Heart left ventricle (tissue), 16 donors: ENCODE results near the gene STPG2. TPM values are rescaled to one million over a fixed set of nuclear protein-coding genes. Genes with fewer than 3 reads are reported as not detected.

Experiments
- ATAC-seq, 4 donors: fragments of 200-7000 bp; cut with Tn5 transposase; one replicate each; pipeline ENCODE4 v1.9.1; 2020 to 2022; ENCODE audit warnings: moderate library complexity in 4 of 4, mild to moderate bottlenecking in 3 of 4, moderate number of reproducible peaks in 1 of 4
- DNase-seq, 5 donors: peaks; one replicate each; pipeline ENCODE4 v3.0.0-alpha.2; 2020
- H3K27ac ChIP-seq, 12 donors: fragments of 200-600 bp; sonication (generic) in 4 of 12; one replicate each; pipeline versions ENCODE4 v1.5.0 to v1.8.0; 2016 to 2022; ENCODE audit warnings: mild to moderate bottlenecking in 2 of 12
- H3K27me3 ChIP-seq, 9 donors: fragments of 200-600 bp; sonication (generic) in 2 of 9; one replicate each; pipeline versions ENCODE4 v1.5.1 to v1.8.0; 2016 to 2022; ENCODE audit warnings: mild to moderate bottlenecking in 3 of 9
- H3K36me3 ChIP-seq, 9 donors: fragments of 200-600 bp; sonication (generic) in 2 of 9; one replicate each; pipeline versions ENCODE4 v1.5.0 to v1.8.0; 2018 to 2022; ENCODE audit warnings: mild to moderate bottlenecking in 2 of 9
- H3K4me1 ChIP-seq, 12 donors: fragments of 200-600 bp; sonication (generic) in 4 of 12; one replicate each; pipeline versions ENCODE4 v1.5.0 to v1.8.0; 2016 to 2022; ENCODE audit warnings: mild to moderate bottlenecking in 3 of 12
- H3K4me3 ChIP-seq, 12 donors: fragments of 200-600 bp; sonication (generic) in 4 of 12; one replicate each; pipeline versions ENCODE4 v1.5.0 to v1.8.0; 2017 to 2022; ENCODE audit warnings: mild to moderate bottlenecking in 9 of 12, moderate library complexity in 4 of 12
- H3K9me3 ChIP-seq, 12 donors: fragments of 200-600 bp; sonication (generic) in 4 of 12; one replicate each; pipeline versions ENCODE4 v1.5.0 to v1.8.0; 2016 to 2022; ENCODE audit warnings: mild to moderate bottlenecking in 1 of 12
- CTCF ChIP-seq, 12 donors: fragments of 200-600 bp; sonication (generic) in 4 of 12; IDR thresholded peaks; one replicate each; pipeline versions ENCODE4 v1.5.0 to v1.8.0; 2018 to 2022; ENCODE audit warnings: antibody characterized with exemption in 12 of 12, mild to moderate bottlenecking in 5 of 12
- POLR2A ChIP-seq, 2 donors: fragments of 450-650 bp; IDR thresholded peaks; one replicate each; pipeline ENCODE4 v1.6.1; 2017; ENCODE audit warnings: antibody characterized with exemption in 2 of 2, mild to moderate bottlenecking in 2 of 2, moderate library complexity in 2 of 2
- WGBS, 4 donors: extraction: QIAGEN DNeasy Blood & Tissue Kit in 2 of 4; methylation state at CpG; one replicate each; pipeline versions ENCODE4 v1.1.5 to v1.1.7; 2013 to 2018; 5-methylcytosine and 5-hydroxymethylcytosine counted together
- intact Hi-C, 10 donors: fragments of 100-400 bp; cut with DNase I; formaldehyde crosslinking; loops; one replicate each; pipeline versions ENCODE4 v1.11.1 to v1.14.2; 2022
- polyA plus RNA-seq, 2 donors: library from polyadenylated mRNA; stranded (reverse); fragments of 200-250 nt; gene quantifications; one replicate each; pipeline ENCODE4 v1.2.3, GENCODE V29; 2013
- total RNA-seq, 9 donors: library from RNA; depleted of rRNA in 2 of 9; stranded (reverse); fragments of >200 nt in 2 of 9; fragmentation: NEBNext Ultra II Directional in 3 of 9; extraction: Animal tissue kit (Norgen Biotek cat#: 25700) in 3 of 9; gene quantifications; one replicate each; pipeline versions ENCODE4 v1.1.0 to v1.2.4, GENCODE V29; 2016 to 2023
- donor health status: ischemic (EF 13 %, LVEDD 7.1; RV severe dilation, severe dysfunction).
- donor health status: healthy with polysubstance abuse.
- donor health status: DM: no; HTN: yes; CAD: no.
- donor health status: DM: no; HTN: no; CAD: no.
- donor health status: ischemic (EF 25% LVEDD 6.9; RV normal size, moderate dysfunction).
- donor health status: ischemic (EF 25% LVEDD 5.7; RV mildly dilated, moderate dysfunction).
- donor health status: healthy.
- donor health status: DM: yes; HTN: yes; CAD: no.
- donor health status: ischemic (EF 35%, LVEDD 5.7; RV mildly dilated, moderate dysfunction).
- donor health status: nonischemic (EF 11% LVEDD 7.7; RV severe dilation, severe dysfunction).
- donor health status: DM: yes; HTN: yes; CAD: no.
- donor health status: PGD.
- donor health status: ischemic (EF 29% LVEDD 5.4; RV normal size, mild dysfunction).
- donor health status: nonischemic (EF 23%, LVEDD 6.1; RV moderate dilation, normal function).

Gene STPG2
- total and polyA plus RNA-seq, 11 donors = 0.16 to 0.71 (median 0.32) TPM; not detected in 4

- 54 to 85% (median 58%) methylated on average over 1 of the region's 1 CpG for WGBS, 4 donors
- Histone ChIP-seq H3K27me3 (no peaks in the 10 kb centered on the region), H3K4me3 (no peak overlapping the region), H3K4me1 (no peaks in the 10 kb centered on the region), H3K36me3 (no peaks in the 10 kb centered on the region), H3K9me3 (peaks cover 0 to 16% (median 0%) of the 10 kb centered on the region in 12 donors), H3K27ac (no peak overlapping the region)
- intact Hi-C loops = no loop called here
- TF ChIP-seq POLR2A (IDR thresholded peaks at IDR 0.05) (no peak), CTCF (IDR thresholded peaks at IDR 0.05) (no peak)
- DNase-seq = no peak
- no peak for ATAC-seq
These were observed 113.2 kb downstream of the STPG2 start for GRCh38 chr4:98030059-98030458.

GRCh38 chr4:98027827-98028226 is 115.4 kb downstream of the STPG2 start:
- H3K27me3 ChIP-seq = no peaks in the 10 kb centered on the region
- 48 to 62% (median 59%) methylated on average over 2 of the region's 2 CpGs for WGBS, 4 donors
- H3K9me3 ChIP-seq = peaks cover 0 to 19% (median 0%) of the 10 kb centered on the region in 12 donors
- H3K27ac ChIP-seq = no peak overlapping the region
- TF ChIP-seq POLR2A (IDR thresholded peaks at IDR 0.05) (no peak), CTCF (IDR thresholded peaks at IDR 0.05) (peak in 1 of 12 donors; percentile 5)
- no peak overlapping the region for H3K4me3 ChIP-seq
- no peak for ATAC-seq
- intact Hi-C loops = no loop called here
- no peaks in the 10 kb centered on the region for H3K4me1 ChIP-seq
- no peak for DNase-seq
- H3K36me3 ChIP-seq = no peaks in the 10 kb centered on the region

- Histone ChIP-seq H3K4me3 (no peak overlapping the region), H3K27ac (no peak overlapping the region), H3K27me3 (no peaks in the 10 kb centered on the region), H3K36me3 (no peaks in the 10 kb centered on the region), H3K4me1 (no peaks in the 10 kb centered on the region), H3K9me3 (peaks cover 0 to 15% (median 0%) of the 10 kb centered on the region in 12 donors)
- TF ChIP-seq POLR2A (IDR thresholded peaks at IDR 0.05) = no peak
- no peak for TF ChIP-seq CTCF (IDR thresholded peaks at IDR 0.05)
- 74 to 81% (median 77%) methylated on average over 3 of the region's 3 CpGs for WGBS, 4 donors
- DNase-seq = no peak
- intact Hi-C loops = no loop called here
- no peak for ATAC-seq
These were observed 116.9 kb downstream of the STPG2 start for GRCh38 chr4:98026362-98026761.

GRCh38 chr4:98006814-98007412 is 136.4 kb downstream of the STPG2 start:
- TF ChIP-seq CTCF (IDR thresholded peaks at IDR 0.05) (no peak), POLR2A (IDR thresholded peaks at IDR 0.05) (no peak)
- ATAC-seq (no peak), DNase-seq (no peak)
- Histone ChIP-seq H3K27me3 (no peaks in the 10 kb centered on the region), H3K36me3 (no peaks in the 10 kb centered on the region), H3K4me1 (no peaks in the 10 kb centered on the region), H3K9me3 (peaks cover 0 to 49% (median 12%) of the 10 kb centered on the region in 12 donors), H3K27ac (no peak overlapping the region), H3K4me3 (no peak overlapping the region)
- 65 to 69% (median 66%) methylated on average over 3 of the region's 3 CpGs for WGBS, 4 donors
- intact Hi-C loops = no loop called here
